ENCODE measurements around the gene HACD3. TPM values are rescaled to one million over a fixed set of nuclear protein-coding genes. Genes with fewer than 3 reads are reported as not detected.

Gene HACD3, protein sequence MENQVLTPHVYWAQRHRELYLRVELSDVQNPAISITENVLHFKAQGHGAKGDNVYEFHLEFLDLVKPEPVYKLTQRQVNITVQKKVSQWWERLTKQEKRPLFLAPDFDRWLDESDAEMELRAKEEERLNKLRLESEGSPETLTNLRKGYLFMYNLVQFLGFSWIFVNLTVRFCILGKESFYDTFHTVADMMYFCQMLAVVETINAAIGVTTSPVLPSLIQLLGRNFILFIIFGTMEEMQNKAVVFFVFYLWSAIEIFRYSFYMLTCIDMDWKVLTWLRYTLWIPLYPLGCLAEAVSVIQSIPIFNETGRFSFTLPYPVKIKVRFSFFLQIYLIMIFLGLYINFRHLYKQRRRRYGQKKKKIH
- 100 to 1,000 TPM; 159 to 196 (median 165) TPM for polyA plus RNA-seq (ENCODE audit: insufficient read length in 3 of 3)
- long read RNA-seq, donor 1, transcript HACD3-201 (11 exons, 3,228 nt), result major isoform, 19 of 89 reads
- long read RNA-seq, donor 1, partial matches to known transcripts, result 68 of 89 reads
- long read RNA-seq, donor 1, other reads (novel, unspliced or antisense), result 0 of 89 reads
- long read RNA-seq, donor 2, transcript HACD3-201 (11 exons, 3,228 nt), result major isoform, 32 of 51 reads
- long read RNA-seq, donor 2, partial matches to known transcripts, result 5 of 51 reads
- long read RNA-seq, donor 2, other reads (novel, unspliced or antisense), result 13 of 51 reads
- long read RNA-seq, donor 3, transcript HACD3-201 (11 exons, 3,228 nt), result major isoform, 54 of 233 reads
- long read RNA-seq, donor 3, partial matches to known transcripts, result 154 of 233 reads
- long read RNA-seq, donor 3, other reads (novel, unspliced or antisense), result 22 of 233 reads
- long read RNA-seq, donor 4, transcript HACD3-201 (11 exons, 3,228 nt), result major isoform, 30 of 46 reads
- long read RNA-seq, donor 4, partial matches to known transcripts, result 16 of 46 reads
- long read RNA-seq, donor 4, other reads (novel, unspliced or antisense), result 0 of 46 reads
- long read RNA-seq, donor 5, result 0 reads
- long read RNA-seq, donor 6, transcript HACD3-201 (11 exons, 3,228 nt), result major isoform, 44 of 62 reads
- long read RNA-seq, donor 6, partial matches to known transcripts, result 16 of 62 reads
- long read RNA-seq, donor 6, other reads (novel, unspliced or antisense), result 0 of 62 reads
- long read RNA-seq, donor 7, transcript HACD3-201 (11 exons, 3,228 nt), result major isoform, 35 of 42 reads
- long read RNA-seq, donor 7, partial matches to known transcripts, result 7 of 42 reads
- long read RNA-seq, donor 7, other reads (novel, unspliced or antisense), result 0 of 42 reads
- long read RNA-seq, donor 8, result 0 reads
- long read RNA-seq, donor 9, transcript HACD3-201 (11 exons, 3,228 nt), result major isoform, 34 of 53 reads
- long read RNA-seq, donor 9, partial matches to known transcripts, result 0 of 53 reads
- long read RNA-seq, donor 9, other reads (novel, unspliced or antisense), result 19 of 53 reads
- long read RNA-seq, donor 10, transcript HACD3-201 (11 exons, 3,228 nt), result major isoform, 30 of 42 reads
- long read RNA-seq, donor 10, partial matches to known transcripts, result 12 of 42 reads
- long read RNA-seq, donor 10, other reads (novel, unspliced or antisense), result 0 of 42 reads
- long read RNA-seq, donor 11, transcript HACD3-201 (11 exons, 3,228 nt), result major isoform, 34 of 45 reads
- long read RNA-seq, donor 11, partial matches to known transcripts, result 10 of 45 reads
- long read RNA-seq, donor 11, other reads (novel, unspliced or antisense), result 0 of 45 reads
- long read RNA-seq, donor 12, transcript HACD3-201 (11 exons, 3,228 nt), result major isoform, 5 of 6 reads
- long read RNA-seq, donor 12, partial matches to known transcripts, result 0 of 6 reads
- long read RNA-seq, donor 12, other reads (novel, unspliced or antisense), result 0 of 6 reads
- long read RNA-seq, donor 13, result 0 reads
- long read RNA-seq, donor 14, transcript HACD3-201 (11 exons, 3,228 nt), result major isoform, 31 of 38 reads
- long read RNA-seq, donor 14, partial matches to known transcripts, result 0 of 38 reads
- long read RNA-seq, donor 14, other reads (novel, unspliced or antisense), result 6 of 38 reads
- long read RNA-seq, donor 15, transcript HACD3-201 (11 exons, 3,228 nt), result major isoform, 19 of 19 reads
- long read RNA-seq, donor 15, partial matches to known transcripts, result 0 of 19 reads
- long read RNA-seq, donor 15, other reads (novel, unspliced or antisense), result 0 of 19 reads
- long read RNA-seq, donor 16, transcript HACD3-201 (11 exons, 3,228 nt), result major isoform, 82 of 349 reads
- long read RNA-seq, donor 16, partial matches to known transcripts, result 224 of 349 reads
- long read RNA-seq, donor 16, other reads (novel, unspliced or antisense), result 39 of 349 reads

DNA sequence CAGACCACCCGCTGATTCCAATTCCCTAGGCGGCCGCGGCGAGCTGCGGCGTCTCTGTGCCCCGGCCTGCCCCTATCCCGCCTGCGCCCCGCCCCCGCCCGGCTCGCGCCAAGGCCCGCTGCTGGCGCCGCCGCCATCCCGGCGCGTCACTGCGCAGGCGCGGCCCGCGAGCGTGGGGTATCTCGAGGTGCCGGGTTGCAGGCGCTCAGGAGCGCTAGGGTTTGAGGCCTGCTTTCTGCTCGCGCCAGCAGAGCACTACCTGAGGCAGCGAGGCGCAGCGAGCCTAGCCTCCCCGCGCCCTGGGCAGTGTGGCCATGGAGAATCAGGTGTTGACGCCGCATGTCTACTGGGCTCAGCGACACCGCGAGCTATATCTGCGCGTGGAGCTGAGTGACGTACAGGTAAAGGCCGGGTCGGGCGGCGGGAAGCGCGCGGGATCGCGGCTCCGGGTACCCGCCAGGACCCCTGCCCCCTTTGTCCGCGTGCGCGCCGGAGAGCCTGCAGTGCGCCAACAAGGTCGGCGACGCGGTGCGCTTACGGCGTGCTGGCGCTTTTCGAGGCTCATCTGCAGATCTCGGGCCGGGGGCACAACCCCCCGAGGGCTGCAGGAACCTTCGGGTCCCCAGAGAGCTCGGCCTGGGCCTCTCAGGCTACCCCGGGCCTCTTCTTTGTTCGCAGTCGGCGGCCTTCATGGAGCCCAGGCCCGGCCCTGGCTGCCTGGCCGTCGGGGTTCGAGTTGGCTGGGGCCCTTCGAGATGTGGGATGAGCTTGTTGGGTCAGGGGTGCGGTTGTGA is at the start of gene HACD3:
HACD3 (plus strand) TSS at position 146 of the 794 bp plus-strand sequence; CDS start at position 315, 169 bp downstream.
- DNase-seq (ENCODE audit: extremely low read depth in 1 of 11, low read depth in 9 of 11, low spot score in 4 of 11), result peak; percentile 59 to 84 (median 79)

DNA sequence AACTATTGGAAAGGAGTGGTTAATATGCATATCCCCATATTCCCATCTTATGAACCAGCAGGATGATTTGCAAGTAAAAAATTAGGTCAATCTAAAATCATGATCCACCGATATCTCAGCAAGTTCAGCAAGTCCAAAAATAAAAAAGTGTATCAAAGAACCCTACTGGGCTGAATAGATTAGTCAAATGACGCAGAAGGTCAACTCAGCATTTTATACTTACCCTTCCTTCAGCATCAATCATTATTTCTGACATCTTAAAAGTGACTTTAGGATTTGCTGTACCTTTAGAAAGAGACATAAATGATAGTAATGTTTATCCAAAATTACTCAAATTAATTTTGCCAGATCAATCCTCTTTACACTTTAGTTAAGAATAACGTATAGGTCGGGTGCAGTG is 45.4 kb upstream of the HACD3 start:
- DNase-seq (ENCODE audit: extremely low read depth in 1 of 11, low read depth in 9 of 11, low spot score in 4 of 11), result no peak

DNA sequence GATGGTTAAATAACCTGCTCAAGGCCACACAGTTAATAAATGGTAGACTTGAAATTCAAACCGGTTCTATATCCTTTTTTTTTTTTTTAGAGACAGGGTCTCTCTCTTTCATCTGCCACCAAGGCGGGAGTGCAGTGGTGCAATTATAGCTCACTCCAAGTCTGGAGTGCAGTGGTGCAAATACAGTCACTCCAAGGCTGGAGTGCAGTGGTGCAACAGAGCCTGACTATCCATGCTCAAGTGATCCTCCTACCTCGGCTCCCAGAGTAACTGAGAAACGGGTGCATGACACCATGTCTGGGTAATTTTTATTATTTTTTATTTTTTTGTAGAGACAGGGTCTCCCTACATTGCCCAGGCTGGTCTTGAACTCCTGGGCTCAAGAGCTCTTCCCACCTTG is 36.2 kb upstream of the HACD3 start:
- peak in 2 of 11 donors; percentile 12 to 20 for DNase-seq (ENCODE audit: extremely low read depth in 1 of 11, low read depth in 9 of 11, low spot score in 4 of 11)

DNA sequence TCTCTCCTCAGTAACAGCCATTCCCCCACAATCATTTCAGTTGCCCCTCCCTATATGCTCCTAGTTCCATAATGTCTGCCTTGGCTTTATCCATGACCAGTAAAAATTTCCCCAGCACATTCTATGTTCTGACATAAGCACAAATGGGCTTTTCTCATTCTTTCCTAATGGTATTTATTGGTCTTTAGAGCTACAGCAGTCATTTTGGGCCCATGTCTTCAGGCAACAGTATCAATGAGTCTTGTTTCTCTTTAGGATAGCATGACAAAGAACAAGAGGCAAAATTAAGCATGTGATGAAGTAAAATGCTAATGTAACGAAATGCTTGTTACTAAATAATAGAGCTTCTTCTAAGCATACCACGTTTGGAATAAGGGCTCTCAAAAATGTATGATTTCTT is 20.9 kb upstream of the HACD3 start:
- DNase-seq (ENCODE audit: extremely low read depth in 1 of 11, low read depth in 9 of 11, low spot score in 4 of 11), result no peak

DNA sequence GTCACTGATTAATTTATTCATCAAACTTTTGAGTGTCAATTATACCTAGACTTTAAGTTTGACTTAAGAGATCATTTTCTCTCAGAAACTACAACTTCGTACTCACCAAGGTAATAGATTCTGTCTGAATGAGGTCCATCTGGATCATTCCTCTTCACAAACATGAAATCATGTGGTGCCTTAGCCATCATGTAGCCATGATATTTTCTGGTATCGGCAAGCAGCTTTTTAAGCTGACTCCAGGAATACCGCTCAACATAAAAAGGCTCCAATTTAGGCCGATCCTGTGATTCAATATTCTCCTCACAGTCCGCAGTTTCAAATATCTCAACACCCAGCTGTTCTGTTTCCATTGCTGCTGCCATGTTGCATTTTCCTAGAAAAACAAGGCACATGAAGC is 18.1 kb upstream of the HACD3 start:
- no peak for DNase-seq (ENCODE audit: extremely low read depth in 1 of 11, low read depth in 9 of 11, low spot score in 4 of 11)

DNA sequence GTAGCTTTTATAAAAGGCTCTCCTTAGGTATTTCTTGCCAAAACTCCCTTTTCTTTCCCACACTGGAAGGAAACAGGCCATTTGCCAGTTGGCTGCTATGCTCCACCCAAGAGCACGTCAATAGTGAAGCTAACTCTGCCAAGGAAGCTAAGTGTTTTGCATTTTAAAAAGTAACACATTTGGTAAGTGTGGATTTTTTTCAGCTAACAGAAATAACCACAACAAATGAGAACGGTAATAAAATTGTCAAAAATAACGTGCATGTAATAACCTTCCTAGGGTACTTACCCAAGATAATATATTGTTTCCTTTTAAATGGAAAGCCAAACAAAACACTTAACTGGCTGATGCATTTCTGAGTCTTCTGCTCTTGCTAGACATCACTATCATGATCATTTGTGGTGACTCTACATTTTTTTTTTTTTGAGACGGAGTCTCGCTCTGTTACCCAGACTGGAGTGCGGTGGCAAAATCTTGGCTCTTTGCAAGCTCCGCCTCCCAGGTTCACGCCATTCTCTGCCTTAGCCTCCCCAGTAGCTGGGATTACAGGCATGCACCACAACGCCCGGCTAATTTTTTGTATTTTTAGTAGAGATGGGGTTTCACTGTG is 17.4 kb upstream of the HACD3 start:
- DNase-seq (ENCODE audit: extremely low read depth in 1 of 11, low read depth in 9 of 11, low spot score in 4 of 11), result peak in 7 of 11 donors; percentile 38 to 67 (median 57)

DNA sequence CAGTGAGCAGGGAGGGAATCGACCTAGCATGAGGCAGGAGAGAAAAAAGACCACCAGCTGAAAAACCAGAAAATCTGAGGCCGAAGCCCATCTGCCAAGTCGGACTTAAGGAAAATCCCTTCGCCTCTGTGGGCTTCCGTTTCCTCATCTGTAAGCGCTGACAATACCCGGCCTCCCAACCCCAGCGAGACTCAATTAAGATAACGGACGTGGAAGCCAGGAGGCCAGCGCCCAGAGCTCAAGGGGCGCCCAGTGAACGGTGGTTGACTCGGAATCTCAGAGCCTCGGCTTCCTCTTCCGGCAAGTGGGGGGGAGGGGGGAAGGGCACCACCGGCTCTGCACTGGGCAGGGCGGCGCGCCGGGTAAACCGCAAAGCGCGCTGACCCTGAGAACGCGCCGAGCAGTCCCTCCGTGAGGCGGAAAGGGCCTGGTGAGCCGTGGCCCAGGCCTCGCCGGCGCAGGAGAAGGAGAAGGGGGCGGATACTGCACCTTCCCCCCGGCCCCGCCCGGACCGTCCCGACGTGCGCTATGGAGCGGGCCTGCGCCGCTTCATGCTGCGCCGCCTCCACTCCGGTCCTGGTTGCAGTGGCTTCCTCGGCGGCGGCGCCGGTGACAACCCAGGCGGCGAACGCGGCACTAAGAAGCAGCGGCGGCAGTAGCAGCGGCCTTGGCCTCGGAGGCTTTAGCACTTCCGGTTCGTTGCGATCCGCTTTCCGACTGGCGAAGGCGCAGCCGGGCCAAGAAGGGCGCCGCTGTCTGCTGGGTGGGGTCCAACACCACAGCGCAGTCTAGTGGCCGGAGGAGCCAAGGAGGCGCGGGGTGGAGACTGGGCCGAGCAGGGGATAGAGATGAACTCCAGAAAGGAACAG is 13.0 kb upstream of the HACD3 start, which contains the start of gene DPP8:
DPP8 (minus strand) TSS at position 693 of the 869 bp plus-strand sequence. CDS start 5,136 bp downstream, outside the sequence.
- DNase-seq (ENCODE audit: extremely low read depth in 1 of 11, low read depth in 9 of 11, low spot score in 4 of 11), result peak in 10 of 11 donors; percentile 80 to 92 (median 88)

DNA sequence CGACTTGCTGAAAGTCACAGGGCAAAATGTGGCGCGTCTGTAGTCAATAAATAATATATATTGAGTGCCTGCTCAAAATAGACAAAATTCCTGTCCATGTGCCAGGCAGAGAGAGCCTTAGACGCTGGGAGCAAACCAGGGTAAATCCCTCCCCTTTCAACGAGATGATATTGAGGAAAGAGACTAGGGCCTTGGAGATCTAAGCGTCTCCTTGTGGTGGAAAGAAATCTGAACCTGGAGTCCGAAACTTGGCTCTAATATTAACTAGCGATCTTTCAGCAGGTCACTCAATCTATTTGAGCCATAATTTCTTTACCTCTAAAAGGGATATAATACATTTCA is 12.4 kb upstream of the HACD3 start:
- DNase-seq (ENCODE audit: extremely low read depth in 1 of 11, low read depth in 9 of 11, low spot score in 4 of 11), result no peak

DNA sequence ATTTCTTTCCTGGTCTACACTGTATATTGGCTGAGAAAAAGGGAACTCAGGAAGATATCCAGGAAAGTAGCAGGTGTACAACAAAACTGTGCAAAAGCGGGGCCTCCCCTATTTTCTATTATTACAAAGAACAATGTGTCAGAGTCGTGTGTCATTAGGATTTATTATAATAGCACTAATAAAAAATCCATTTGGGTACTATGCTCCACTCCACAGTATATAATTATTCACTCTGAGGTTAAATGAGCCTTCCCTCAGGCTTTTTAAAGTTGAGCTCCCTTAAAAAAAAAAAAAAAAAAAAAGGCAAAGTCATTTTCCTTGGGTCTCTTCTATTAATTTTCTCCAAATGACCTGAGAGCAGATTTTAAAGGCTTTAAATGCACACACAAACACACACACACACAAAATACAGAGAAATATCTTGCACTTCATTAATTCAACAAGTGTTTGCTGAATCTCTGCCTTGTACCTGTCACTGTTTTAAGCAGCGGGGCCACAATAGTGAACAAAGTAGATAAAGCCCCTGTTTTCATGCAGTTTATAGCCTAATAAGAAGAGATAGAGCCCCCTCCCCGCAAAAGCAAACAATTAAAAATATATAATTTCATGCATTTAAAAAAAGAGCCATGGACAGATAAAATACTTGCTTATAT is 11.5 kb upstream of the HACD3 start:
- no peak for DNase-seq (ENCODE audit: extremely low read depth in 1 of 11, low read depth in 9 of 11, low spot score in 4 of 11)

DNA sequence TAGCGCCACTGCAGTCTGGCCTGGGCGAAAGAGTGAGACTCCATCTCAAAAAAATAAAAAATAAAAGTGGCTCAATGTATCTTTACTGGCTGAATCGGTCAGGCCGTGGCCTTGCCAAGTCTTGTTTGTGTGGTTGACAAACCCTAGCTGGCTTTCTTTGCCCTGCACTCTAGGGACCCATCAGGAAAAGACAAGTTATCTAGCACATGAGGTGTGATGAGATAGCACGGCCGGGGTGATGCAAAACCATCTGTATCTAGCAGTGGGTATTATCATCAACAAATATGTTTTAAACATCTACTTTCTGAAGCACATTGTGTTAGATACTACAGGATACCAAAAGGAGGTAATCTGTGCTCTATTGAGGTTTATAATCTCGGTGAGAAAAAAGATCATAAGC is 8.9 kb upstream of the HACD3 start:
- DNase-seq (ENCODE audit: extremely low read depth in 1 of 11, low read depth in 9 of 11, low spot score in 4 of 11), result no peak

DNA sequence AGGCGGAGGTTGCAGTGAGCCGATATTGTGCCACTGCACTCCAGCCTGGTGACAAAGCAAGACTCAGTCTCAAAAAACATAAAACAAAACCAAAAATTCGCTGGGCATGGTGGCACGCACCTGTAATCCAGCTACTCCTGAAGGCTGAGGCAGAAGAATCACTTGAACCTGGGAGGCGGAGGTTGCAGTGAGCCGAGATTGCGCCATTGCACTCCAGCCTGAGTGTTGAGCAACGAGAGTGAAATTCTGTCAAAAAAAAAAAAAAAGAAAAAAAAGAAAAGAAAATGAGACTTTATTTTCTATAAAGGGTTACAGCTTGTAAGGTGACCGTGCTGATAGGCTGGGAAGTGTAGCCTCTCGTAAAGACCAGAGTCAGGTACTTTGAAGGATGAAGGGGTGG is 6.0 kb upstream of the HACD3 start:
- no peak for DNase-seq (ENCODE audit: extremely low read depth in 1 of 11, low read depth in 9 of 11, low spot score in 4 of 11)

DNA sequence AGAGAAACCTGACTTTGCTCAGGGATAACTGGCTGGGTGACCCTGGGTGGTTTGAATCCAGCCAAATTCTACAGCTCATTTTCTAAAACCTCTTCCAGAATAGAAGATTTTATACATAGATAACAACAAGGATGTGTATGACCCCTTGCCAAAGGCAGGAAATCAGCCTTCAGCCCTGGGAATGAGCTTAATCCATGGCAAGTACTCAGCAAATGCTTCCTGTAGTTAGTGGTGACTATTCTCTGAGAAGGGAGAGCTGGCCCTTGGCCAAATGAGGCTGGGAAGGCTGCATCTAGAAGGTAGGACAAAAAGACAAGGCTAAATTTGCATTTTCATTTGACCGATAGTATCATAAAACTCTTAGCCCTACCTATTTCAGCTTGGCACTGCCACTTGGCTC is 4.6 kb upstream of the HACD3 start:
- no peak for DNase-seq (ENCODE audit: extremely low read depth in 1 of 11, low read depth in 9 of 11, low spot score in 4 of 11)

DNA sequence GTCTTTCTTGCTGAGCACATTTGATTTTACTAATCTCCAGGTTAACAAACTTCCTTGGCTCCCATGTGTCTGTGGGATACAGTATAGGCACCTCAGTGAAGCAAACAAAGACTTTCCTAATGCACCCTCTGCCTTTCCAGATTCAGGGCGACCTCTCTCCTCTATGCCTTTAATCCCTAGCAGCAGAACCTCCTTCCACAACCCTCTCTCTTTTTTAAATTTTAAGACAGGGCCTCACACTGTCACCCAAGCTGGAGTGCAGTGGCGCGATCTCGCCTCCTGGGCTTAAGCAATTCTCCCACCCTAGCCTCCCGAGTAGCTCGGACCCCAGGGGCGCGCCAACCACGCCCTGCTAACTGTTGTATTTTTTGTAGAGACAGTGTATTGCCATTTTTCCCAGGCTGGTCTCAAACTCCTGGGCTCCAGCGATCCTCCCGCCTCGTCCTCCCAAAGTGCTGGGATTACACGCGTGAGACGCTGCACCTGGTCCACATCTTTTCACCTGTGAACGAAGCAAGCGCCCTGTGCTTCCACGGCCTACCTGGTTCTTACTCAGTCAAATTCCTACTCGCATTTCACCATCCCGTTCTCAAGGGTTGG is 1.7 kb upstream of the HACD3 start:
- no peak for DNase-seq (ENCODE audit: extremely low read depth in 1 of 11, low read depth in 9 of 11, low spot score in 4 of 11)

DNA sequence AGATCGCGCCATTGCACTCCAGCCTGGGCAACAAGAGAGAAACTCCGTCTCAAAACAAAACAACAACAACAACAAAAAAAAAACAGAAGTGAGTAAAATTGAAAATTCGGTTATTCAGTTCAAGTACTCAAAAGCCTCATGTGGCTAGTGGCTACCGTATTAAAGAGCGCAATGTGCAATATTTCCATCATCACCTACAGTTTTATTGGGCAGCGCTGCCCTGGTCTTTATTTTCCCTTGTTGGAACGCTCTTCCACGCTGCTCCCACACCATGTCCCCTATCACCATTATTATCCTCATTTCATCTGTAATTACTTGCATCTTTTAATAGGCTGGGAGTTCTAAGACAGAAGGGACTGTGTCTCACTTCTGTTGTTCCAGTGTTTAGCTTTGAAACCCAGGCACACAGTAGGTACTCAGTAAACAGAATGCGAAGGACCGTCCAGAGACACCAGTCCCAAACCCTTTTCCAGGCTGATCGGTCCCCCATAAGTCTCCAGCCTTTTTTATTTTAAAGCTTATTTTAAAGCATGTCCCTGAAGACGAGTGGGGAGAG is 423 bp upstream of the HACD3 start:
- DNase-seq (ENCODE audit: extremely low read depth in 1 of 11, low read depth in 9 of 11, low spot score in 4 of 11), result peak in 1 of 11 donors; percentile 17
